ENCODE data around the gene PADI3.

The PADI3 gene

GRCh38 chr1:17248781-17249180 is at the start of gene PADI3:
Gene PADI3, plus strand, starts transcription at chr1:17249098. Its CDS starts 40 bp downstream, at chr1:17249138.
- DNase-seq, result no peak

GRCh38 chr1:17199267-17200044 is 49.4 kb upstream of the PADI3 start:
- DNase-seq, result no peak

GRCh38 chr1:17200246-17200645 is 48.7 kb upstream of the PADI3 start:
- no peak for DNase-seq

- no peak for DNase-seq
Observed at GRCh38 chr1:17200756-17201155, 48.1 kb upstream of the PADI3 start.

- no peak for DNase-seq
Observed at GRCh38 chr1:17201201-17202021, 47.5 kb upstream of the PADI3 start.

- DNase-seq, result no peak
Observed at GRCh38 chr1:17204546-17205440, 44.1 kb upstream of the PADI3 start, which contains the start of gene PADI1. Gene PADI1, plus strand, starts transcription at chr1:17205128. Its CDS starts 90 bp downstream, at chr1:17205218.

GRCh38 chr1:17205652-17206051 is 43.2 kb upstream of the PADI3 start:
- DNase-seq, result no peak

GRCh38 chr1:17206196-17206595 is 42.7 kb upstream of the PADI3 start:
- no peak for DNase-seq

GRCh38 chr1:17207046-17207445 is 41.9 kb upstream of the PADI3 start:
- DNase-seq, result no peak

GRCh38 chr1:17207540-17207939 is 41.4 kb upstream of the PADI3 start:
- DNase-seq, result no peak

- DNase-seq, result no peak
Observed at GRCh38 chr1:17207966-17208418, 40.9 kb upstream of the PADI3 start.

- no peak for DNase-seq
Observed at GRCh38 chr1:17208546-17208945, 40.4 kb upstream of the PADI3 start.

GRCh38 chr1:17209430-17209829 is 39.5 kb upstream of the PADI3 start:
- DNase-seq, result no peak

GRCh38 chr1:17210176-17210575 is 38.7 kb upstream of the PADI3 start:
- no peak for DNase-seq

- DNase-seq, result no peak
Observed at GRCh38 chr1:17211377-17211776, 37.5 kb upstream of the PADI3 start.

- no peak for DNase-seq
Observed at GRCh38 chr1:17212009-17212408, 36.9 kb upstream of the PADI3 start.

- DNase-seq, result peak in 1 of 2 experiments; percentile 33
Observed at GRCh38 chr1:17212487-17213121, 36.3 kb upstream of the PADI3 start.

- no peak for DNase-seq
Observed at GRCh38 chr1:17213148-17213781, 35.6 kb upstream of the PADI3 start.

GRCh38 chr1:17213782-17214148 is 35.1 kb upstream of the PADI3 start:
- DNase-seq, result no peak

GRCh38 chr1:17214876-17215544 is 33.9 kb upstream of the PADI3 start:
- DNase-seq, result no peak

GRCh38 chr1:17215545-17215890 is 33.4 kb upstream of the PADI3 start:
- no peak for DNase-seq

Data from NCI-H187 (cell line).